SU-DHL-6 (cell line): Measurements from ENCODE around the gene CACNA1B.

Source experiments
- H2AFZ ChIP-seq: fragments of 200-600 bp; sonication (generic); 2 replicates; pipeline ENCODE4 v1.6.1; 2014; ENCODE audit warnings: low read depth, mild to moderate bottlenecking, moderate library complexity, mixed read lengths, antibody characterized with exemption, low read length; ENCODE audit not compliant: severe bottlenecking
- H3F3A ChIP-seq: fragments of 200-600 bp; shearing (Covaris generic); 2 replicates; pipeline ENCODE4 v1.6.0; 2016; ENCODE audit warnings: antibody characterized with exemption, mild to moderate bottlenecking; ENCODE audit not compliant: insufficient read depth
- H3K27ac ChIP-seq: fragments of 200-600 bp; sonication (generic); 2 replicates; pipeline ENCODE4 v1.5.1; 2016; ENCODE audit warnings: low read depth, mild to moderate bottlenecking, low read length, moderate library complexity, mixed read lengths
- H3K27me3 ChIP-seq: fragments of 200-600 bp; sonication (generic), shearing (Covaris generic); 2 replicates; pipeline ENCODE4 v1.6.0; 2014; ENCODE audit warnings: mild to moderate bottlenecking, low read length
- H3K36me3 ChIP-seq: fragments of 200-600 bp; sonication (generic); 2 replicates; pipeline ENCODE4 v1.6.1; 2014; ENCODE audit warnings: mild to moderate bottlenecking, low read length, mixed read lengths
- H3K4me2 ChIP-seq: fragments of 300-600, 200-600 bp; shearing (Covaris generic), sonication (generic); 2 replicates; pipeline ENCODE4 v1.6.0; 2014; ENCODE audit warnings: low read length, low read depth, mild to moderate bottlenecking; ENCODE audit not compliant: poor library complexity, severe bottlenecking
- H3K4me3 ChIP-seq: fragments of 200-600 bp; sonication (generic); 2 replicates; pipeline ENCODE4 v1.5.1; 2014; ENCODE audit warnings: antibody characterized with exemption, low read length, mild to moderate bottlenecking, mixed read lengths; ENCODE audit not compliant: insufficient read depth, poor library complexity, severe bottlenecking
- H3K79me2 ChIP-seq: fragments of 200-600 bp; sonication (generic); 2 replicates; pipeline ENCODE4 v1.6.1; 2014; ENCODE audit warnings: mild to moderate bottlenecking, low read length, moderate library complexity; ENCODE audit not compliant: insufficient read depth
- H3K9ac ChIP-seq: fragments of 200-600 bp; sonication (generic); 2 replicates; pipeline ENCODE4 v1.7.0; 2014; ENCODE audit warnings: mild to moderate bottlenecking, low read length
- H3K9me2 ChIP-seq: fragments of 200-600 bp; sonication (generic); replicated peaks from 2 replicates; pipeline ENCODE4 v1.6.1; 2014; ENCODE audit warnings: low read length; ENCODE audit not compliant: insufficient read depth
- H3K9me3 ChIP-seq: fragments of 200-600 bp; sonication (generic); 2 replicates; pipeline ENCODE4 v1.6.1; 2014; ENCODE audit warnings: low read length, mixed read lengths; ENCODE audit not compliant: insufficient read depth
- H4K20me1 ChIP-seq: fragments of 200-600 bp; sonication (generic); 2 replicates; pipeline ENCODE4 v1.6.1; 2014; ENCODE audit warnings: low read depth, mild to moderate bottlenecking, antibody characterized with exemption, low read length, moderate library complexity, mixed read lengths
- CTCF ChIP-seq: fragments of 200-600 bp; sonication (generic); IDR thresholded peaks from one replicate; pipeline ENCODE4 v1.5.1; 2017; ENCODE audit warnings: antibody characterized with exemption, mild to moderate bottlenecking, low read length, moderate library complexity; ENCODE audit not compliant: insufficient read depth, poor library complexity, severe bottlenecking
- EZH2phosphoT487 ChIP-seq: fragments of 200-600 bp; sonication (generic), shearing (Covaris generic); conservative IDR thresholded peaks from 2 replicates; pipeline ENCODE4 v1.6.1; 2018; ENCODE audit warnings: mild to moderate bottlenecking, antibody characterized with exemption, low read length, moderate library complexity, mixed read lengths

Gene CACNA1B

GRCh38 chr9:138068601-138069035 is 191.0 kb downstream of the CACNA1B start:
- no peak for TF ChIP-seq CTCF
- no peak for TF ChIP-seq EZH2phosphoT487
- Histone ChIP-seq H4K20me1 (no peaks in the 10 kb centered on the region), H3K9me3 (no peaks in the 10 kb centered on the region), H3K79me2 (no peaks in the 10 kb centered on the region), H3F3A (no peaks in the 10 kb centered on the region), H3K4me3 (no peak overlapping the region), H3K4me2 (no peak overlapping the region), H3K27me3 (no peaks in the 10 kb centered on the region), H3K9me2 (no peaks in the 10 kb centered on the region), H3K36me3 (no peaks in the 10 kb centered on the region), H2AFZ (no peak overlapping the region), H3K27ac (no peak overlapping the region), H3K9ac (no peak overlapping the region)

GRCh38 chr9:138069731-138070456 is 192.3 kb downstream of the CACNA1B start:
- H3K27me3 ChIP-seq: no peaks in the 10 kb centered on the region
- H3K4me3 ChIP-seq: no peak overlapping the region
- no peaks in the 10 kb centered on the region for H3K9me3 ChIP-seq
- H3K9me2 ChIP-seq: no peaks in the 10 kb centered on the region
- no peaks in the 10 kb centered on the region for H3K79me2 ChIP-seq
- H4K20me1 ChIP-seq: no peaks in the 10 kb centered on the region
- H3K4me2 ChIP-seq: no peak overlapping the region
- H3K27ac ChIP-seq: no peak overlapping the region
- H3K36me3 ChIP-seq: no peaks in the 10 kb centered on the region
- H2AFZ ChIP-seq: no peak overlapping the region
- no peak for TF ChIP-seq EZH2phosphoT487
- TF ChIP-seq CTCF: no peak
- H3K9ac ChIP-seq: no peak overlapping the region
- H3F3A ChIP-seq: no peaks in the 10 kb centered on the region

- Histone ChIP-seq H3K9me2 (no peaks in the 10 kb centered on the region), H3K79me2 (no peaks in the 10 kb centered on the region), H3F3A (no peaks in the 10 kb centered on the region), H3K9me3 (no peaks in the 10 kb centered on the region), H3K27ac (no peak overlapping the region), H3K36me3 (no peaks in the 10 kb centered on the region), H3K27me3 (no peaks in the 10 kb centered on the region), H3K9ac (no peak overlapping the region), H3K4me3 (no peak overlapping the region), H3K4me2 (no peak overlapping the region), H2AFZ (no peak overlapping the region), H4K20me1 (no peaks in the 10 kb centered on the region)
- TF ChIP-seq CTCF: no peak
- no peak for TF ChIP-seq EZH2phosphoT487
Measured at GRCh38 chr9:138070815-138071214, 193.2 kb downstream of the CACNA1B start.
